Erythroblast (primary cell): Measurements from ENCODE around the gene RGS11.
A peak's percentile ranks its signal among the peaks of the same experiment; 100 is the strongest.

Experiments
- DNase-seq, 2 experiments: peaks; one replicate each; lab custom pipeline; 2025; lab: John Stamatoyannopoulos, UW
- GATA1 ChIP-seq: IDR thresholded peaks from 2 replicates; pipeline ENCODE4 v1.6.1; 2011; ENCODE audit warnings: low read depth, mild to moderate bottlenecking, control low read depth, low read length, moderate library complexity
- POLR2A ChIP-seq: IDR thresholded peaks from 2 replicates; pipeline ENCODE4 v1.6.1; 2011; ENCODE audit warnings: mild to moderate bottlenecking, low read length

The RGS11 gene

DNA sequence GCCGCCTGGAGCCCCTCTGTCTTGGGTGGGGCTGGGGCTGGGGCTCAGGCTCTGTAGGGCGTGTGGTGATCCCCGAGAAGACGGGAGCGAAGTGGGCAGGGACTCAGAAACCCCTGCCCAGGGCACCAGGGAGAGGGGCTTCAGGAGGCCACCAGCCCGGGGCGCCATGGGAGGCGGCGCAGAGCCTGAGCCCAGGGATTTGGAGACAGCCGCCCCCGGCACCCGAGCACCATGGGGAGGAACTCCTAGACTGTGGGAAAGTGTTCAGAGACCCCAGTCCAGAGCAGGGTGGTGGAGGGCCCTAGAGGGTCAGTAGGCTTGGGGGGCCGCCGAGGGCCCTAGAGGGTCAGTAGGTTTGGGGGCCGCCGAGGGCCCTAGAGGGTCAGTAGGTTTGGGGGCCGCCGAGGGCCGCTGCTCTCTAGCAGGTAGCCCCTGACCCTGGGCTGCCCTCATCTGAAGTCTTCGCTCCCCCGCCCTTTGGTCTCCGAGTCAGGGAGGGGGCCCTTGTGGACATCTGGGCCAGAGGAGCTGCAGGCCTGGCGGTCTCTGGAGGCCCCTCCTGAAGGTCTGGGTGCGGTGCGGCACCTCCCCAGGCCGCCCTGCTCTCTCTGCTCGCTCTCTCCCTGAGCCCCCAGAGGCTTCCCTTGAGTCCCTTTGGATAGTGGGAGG lies 5.4 kb upstream of the RGS11 start:
- no peak for DNase-seq
- TF ChIP-seq POLR2A (no peak), GATA1 (no peak)

- DNase-seq: peak in 1 of 2 experiments; percentile 22
- TF ChIP-seq GATA1 (no peak), POLR2A (no peak)
Measured at GRCh38 chr16:280552-280951, 4.8 kb upstream of the RGS11 start, which contains the start of gene ARHGDIG. Gene ARHGDIG (plus strand): TSS chr16:280591. CDS start chr16:280681, 90 bp downstream.

DNA sequence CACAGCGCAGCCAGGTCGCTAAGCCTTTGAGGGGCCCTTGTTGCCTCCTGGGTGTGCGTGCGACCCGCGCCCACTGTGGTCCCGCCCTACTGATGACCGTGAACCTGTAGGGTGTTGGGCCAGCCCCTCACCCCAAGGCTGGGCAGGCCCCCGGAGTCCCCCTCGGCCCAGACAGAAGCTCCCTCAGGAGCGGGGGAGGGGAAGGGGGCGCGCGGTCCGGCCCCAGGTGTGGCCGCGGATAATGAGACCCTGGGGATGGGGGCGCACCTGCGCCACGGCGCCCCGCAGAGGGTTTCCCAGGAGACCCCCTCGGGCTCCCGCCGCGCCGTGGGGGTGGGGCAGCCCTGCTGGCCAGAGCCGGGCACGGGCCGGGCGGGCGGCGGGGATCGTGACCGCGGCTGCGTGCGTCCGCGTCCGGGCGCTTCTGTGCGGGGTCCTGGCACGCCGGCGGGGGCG lies 4.3 kb upstream of the RGS11 start:
- no peak for DNase-seq
- TF ChIP-seq GATA1 (no peak), POLR2A (no peak)

DNA sequence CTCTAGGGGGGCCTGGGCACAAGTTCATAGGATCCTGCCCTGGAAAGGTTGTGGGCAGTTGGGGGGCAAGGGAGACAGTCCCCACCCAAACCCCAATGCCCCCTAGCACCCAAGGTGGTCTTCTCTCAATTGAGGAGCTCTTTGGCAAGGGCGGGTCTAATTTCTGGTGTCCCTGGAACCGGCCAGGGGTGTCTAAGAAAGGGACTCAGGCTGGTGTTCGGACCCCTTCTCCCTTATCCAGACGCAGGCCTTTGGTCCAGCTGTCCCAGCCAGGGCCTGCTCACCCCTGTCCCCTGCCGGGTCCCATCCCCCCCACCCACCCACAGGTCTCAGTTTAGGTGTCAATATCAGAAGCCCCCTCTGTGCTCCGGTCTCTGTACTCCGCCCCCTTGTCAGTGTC lies 3.8 kb upstream of the RGS11 start:
- TF ChIP-seq GATA1 (no peak), POLR2A (no peak)
- DNase-seq: no peak

DNA sequence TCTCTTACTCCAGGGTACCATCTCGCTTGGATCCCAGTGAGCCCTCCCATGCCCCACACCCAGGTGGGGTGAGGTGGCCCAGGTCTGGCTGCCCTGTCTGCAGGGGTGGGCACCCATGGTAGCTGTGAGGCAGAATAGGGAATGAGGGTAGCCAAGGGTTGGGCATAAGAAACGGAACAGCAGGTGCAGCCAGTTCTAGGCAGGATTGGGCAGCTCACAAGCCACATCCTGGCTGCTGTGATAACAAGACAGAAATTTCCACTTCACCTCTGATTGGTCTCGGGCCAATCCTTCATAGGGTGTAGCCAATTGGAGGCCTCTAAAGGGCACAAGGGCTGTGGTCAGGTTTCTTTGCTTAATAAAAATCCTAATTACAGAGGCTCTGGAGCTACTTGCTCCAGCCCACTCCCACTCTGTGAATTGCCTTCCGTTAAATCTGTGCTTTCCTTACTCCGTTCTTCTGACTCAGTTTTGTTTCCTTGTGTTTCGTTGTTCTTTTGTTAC lies 3.2 kb upstream of the RGS11 start:
- DNase-seq: peak; percentile 71 to 81
- TF ChIP-seq GATA1 (no peak), POLR2A (no peak)

GRCh38 chr16:276426-277077 lies 808 bp upstream of the RGS11 start:
- no peak for DNase-seq
- TF ChIP-seq GATA1 (no peak), POLR2A (no peak)

GRCh38 chr16:275041-275641 lies 603 bp downstream of the RGS11 start:
- no peak for DNase-seq
- TF ChIP-seq GATA1: no peak
- no peak for TF ChIP-seq POLR2A

GRCh38 chr16:273547-274421 lies 2.0 kb downstream of the RGS11 start:
- DNase-seq: no peak
- no peak for TF ChIP-seq POLR2A
- no peak for TF ChIP-seq GATA1

- no peak for DNase-seq
- TF ChIP-seq GATA1 (no peak), POLR2A (no peak)
Measured at GRCh38 chr16:272633-273546, 2.9 kb downstream of the RGS11 start.

- DNase-seq: no peak
- TF ChIP-seq GATA1 (no peak), POLR2A (no peak)
Measured at GRCh38 chr16:270381-271255, 5.1 kb downstream of the RGS11 start.

- DNase-seq: no peak
- TF ChIP-seq POLR2A: no peak
Measured at GRCh38 chr16:269061-269796, 6.5 kb downstream of the RGS11 start.
